Right lobe of liver (tissue), 4 donors: ENCODE results near the gene GCC2.

Experiments used
- CTCF ChIP-seq, 4 donors: fragments of 200-600 bp in 3 of 4; fragments of 450-650 bp in 1 of 4; IDR thresholded peaks; one replicate each; pipeline versions ENCODE4 v1.5.1 to v1.8.0; 2016 to 2022; ENCODE audit warnings: antibody characterized with exemption in 4 of 4, mild to moderate bottlenecking in 2 of 4
- POLR2A ChIP-seq: fragments of 450-650 bp; IDR thresholded peaks from one replicate; pipeline ENCODE4 v1.6.1; 2017; ENCODE audit warnings: antibody characterized with exemption, mild to moderate bottlenecking
- donor health status: DM: no; HTN: no; CAD: no.
- donor health status: DM: no; HTN: no; CAD: no.
- donor health status: DM: no; HTN: yes; CAD: no.

GRCh38 chr2:108541451-108541850 is 92.4 kb downstream of the GCC2 start:
- no peak for TF ChIP-seq POLR2A
- TF ChIP-seq CTCF (IDR thresholded peaks at IDR 0.05) = no peak
